Ureter (tissue), 1 donor: ENCODE results near the gene SPINK9. TPM values are rescaled to one million over a fixed set of nuclear protein-coding genes. Genes with fewer than 3 reads are reported as not detected.
"Not testable (repeated sequence)": the region's sequence is repeated elsewhere in the genome, so short reads cannot be mapped to it uniquely, and the experiment has no call there.

Experiments
- DNase-seq: peaks from one replicate; pipeline ENCODE4 v3.0.0-alpha.2; 2020; ENCODE audit warnings: low spot score
- total RNA-seq: library from RNA; stranded (reverse); gene quantifications from one replicate; pipeline ENCODE4 v1.2.4, GENCODE V29; 2023
- donor health status: DM: yes; HTN: yes; CAD: no.

SPINK9 gene, protein sequence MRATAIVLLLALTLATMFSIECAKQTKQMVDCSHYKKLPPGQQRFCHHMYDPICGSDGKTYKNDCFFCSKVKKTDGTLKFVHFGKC
- not detected for total RNA-seq

DNA sequence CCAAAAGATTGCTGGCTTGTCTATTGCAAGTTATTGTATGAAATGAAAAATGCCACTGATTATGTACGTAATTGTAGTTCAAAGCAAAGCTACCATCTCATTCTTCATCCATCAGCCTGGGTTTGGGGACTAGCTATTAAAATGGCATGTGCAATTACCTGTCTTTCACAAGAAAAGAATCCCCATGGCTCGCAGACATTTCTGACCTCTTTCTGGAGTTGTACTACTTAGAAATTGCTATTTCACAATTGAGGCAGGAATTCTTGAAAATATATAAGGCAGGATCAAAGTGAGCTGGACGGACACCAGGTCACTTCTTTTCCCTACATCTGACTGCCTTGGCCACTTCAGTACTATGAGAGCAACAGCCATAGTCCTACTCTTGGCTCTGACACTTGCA, at the start of gene SPINK9:
Gene SPINK9, plus strand, starts transcription at position 301 of the 400 bp plus-strand sequence. Its CDS starts 55 bp downstream, at position 356.
- DNase-seq, result no peak

DNA sequence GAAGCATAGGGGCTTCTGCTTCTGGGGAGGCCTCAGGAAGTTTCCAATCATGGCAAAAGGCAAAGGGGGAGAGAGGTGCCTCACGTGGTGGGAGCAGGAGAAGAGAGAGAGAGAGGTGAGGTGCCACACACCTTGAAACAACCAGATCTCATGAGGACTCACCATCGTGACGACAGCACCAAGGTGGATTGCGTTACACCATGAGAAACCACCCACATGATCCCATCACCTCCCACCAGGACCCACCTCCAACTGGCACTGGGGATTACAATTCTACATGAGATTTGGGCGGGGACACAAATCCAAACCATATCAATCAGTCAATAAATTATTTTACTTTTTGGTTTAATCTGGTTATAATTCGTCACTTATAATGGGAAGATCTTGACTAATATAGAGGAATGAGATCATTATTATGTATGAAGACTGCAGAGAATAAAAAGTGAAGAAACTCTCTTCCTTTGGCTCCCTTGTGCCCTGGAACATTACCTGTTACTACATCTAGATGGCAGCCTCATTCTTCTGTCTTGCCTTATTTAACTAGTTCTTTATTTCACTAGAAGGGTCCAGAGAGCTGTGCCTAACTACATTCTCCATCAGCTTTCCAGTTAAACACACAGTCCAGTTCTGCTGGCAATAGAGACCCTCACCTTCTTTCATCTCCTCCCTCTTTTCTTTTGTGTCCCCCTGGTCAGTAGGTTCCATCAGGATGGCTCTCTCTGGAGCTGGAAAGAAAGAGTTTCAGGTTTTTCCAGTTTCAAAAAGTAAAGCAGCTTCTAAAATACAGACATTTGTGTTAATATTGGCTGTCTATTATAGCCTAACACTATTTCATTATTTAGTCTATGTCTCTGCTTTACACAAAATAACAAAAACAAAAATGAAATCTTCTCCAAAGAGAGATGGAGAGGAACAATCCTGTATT, 44.8 kb upstream of the SPINK9 start:
- no peak for DNase-seq

DNA sequence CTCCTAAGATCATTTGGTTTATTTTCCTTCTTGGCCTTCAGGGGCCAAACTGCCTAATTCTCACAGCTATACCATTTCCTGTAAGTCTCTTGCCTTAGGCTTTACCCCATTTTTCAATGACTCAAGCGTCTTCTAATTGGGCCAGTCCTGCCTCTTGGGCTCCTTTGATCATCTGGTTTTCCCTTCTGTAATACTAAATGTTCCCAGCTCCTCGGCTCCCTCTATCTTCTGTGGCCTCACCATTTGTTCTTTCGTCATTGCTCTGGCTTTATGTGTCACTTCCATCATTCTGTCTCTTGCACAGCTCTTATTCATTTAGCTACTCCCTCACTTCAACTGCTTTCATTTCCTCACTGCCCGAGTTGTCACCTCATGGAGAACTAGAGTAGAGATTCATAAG, 37.6 kb upstream of the SPINK9 start:
- DNase-seq, result no peak

DNA sequence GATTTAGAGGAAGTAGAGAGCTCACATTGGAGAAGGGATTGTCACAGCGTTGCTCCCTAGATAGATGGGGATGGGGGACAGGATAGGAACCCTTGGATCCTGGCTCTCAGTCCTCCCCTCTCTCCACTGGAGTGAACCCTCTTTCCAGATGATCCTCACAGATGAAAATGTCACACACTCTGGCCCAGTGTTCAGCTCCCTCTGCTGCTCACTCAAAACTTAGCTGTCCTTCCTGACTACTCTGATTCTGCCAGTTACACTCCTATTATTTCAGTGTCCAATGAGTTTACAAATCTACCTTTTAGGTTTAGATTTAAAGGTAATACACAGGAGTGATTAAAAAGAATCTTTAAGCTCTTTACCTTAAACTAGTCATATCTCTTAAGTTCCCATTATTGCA, 28.9 kb upstream of the SPINK9 start:
- DNase-seq, result no peak

DNA sequence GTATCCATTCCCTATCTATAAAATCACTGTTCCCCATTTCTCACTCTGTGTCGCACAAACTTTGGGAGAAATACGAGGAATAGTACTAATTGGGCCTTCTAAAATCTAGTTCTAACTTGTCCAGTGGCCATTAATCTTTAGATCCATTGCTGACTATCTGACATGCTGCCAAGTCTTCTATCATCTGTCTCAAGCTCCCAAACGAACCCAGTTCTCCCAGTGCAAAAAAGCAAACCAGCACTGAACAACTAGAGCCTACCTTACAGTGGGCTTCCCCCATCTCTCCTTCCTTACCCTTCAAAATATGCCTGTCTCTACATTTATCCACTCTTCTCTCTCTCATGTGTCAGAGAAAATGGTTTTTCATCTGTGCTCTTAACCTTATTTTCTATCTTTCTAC, 26.3 kb upstream of the SPINK9 start:
- DNase-seq, result no peak

DNA sequence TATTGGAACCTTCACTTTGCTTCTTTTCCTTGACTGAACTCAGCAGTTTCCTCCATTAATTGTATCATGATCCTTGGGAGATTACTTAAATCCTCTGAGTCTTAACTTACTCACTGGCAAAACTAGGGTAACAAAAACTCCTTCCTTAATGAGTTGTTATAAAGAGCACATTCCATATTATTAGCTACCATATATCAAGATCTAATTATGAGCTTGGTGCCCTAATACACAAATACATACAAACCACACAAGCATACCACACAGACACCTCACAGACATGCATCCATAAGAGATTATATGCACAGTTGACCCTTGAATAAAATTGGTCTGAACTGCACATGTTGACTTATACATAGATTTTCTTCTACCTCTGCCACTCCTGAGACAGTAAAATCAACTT, 25.6 kb upstream of the SPINK9 start:
- no peak for DNase-seq

DNA sequence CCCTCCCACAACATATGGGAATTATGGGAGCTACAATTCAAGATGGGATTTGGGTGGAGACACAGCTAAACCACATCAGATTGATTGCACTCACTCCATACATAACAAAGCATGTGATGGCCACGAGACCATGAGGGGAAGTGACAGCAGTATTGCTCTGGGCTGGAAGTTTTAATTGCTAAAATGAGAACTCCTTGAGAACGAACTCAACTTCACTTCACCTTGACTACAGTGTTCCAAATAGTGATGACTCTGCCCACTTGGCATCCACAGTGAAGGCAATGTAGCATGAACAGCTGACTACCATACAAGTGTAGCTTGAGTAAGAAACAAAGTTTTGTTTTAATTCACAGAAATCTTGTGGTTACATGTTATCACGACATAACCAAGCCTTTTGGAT, 23.9 kb upstream of the SPINK9 start:
- no peak for DNase-seq

DNA sequence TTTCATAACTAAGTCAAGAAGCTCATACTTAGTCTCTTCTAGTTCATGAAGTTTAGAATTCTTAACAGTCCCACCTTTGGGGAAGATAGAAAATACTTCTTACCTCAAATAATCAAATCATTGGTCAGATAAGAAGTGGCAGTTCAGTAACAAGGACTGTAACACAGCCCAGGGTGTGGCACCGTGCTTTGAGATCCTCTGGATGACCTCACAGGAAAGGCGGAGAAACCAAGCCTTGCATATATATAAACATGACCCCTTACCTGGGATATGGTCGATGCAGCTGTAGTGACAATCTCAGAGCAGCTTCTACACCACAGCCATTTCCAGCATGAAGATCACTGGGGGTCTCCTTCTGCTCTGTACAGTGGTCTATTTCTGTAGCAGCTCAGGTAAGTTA, 23.2 kb upstream of the SPINK9 start, which contains the start of gene SPINK7:
Gene SPINK7, plus strand, starts transcription at position 271 of the 400 bp plus-strand sequence. Its CDS starts 61 bp downstream, at position 332.
- no peak for DNase-seq

DNA sequence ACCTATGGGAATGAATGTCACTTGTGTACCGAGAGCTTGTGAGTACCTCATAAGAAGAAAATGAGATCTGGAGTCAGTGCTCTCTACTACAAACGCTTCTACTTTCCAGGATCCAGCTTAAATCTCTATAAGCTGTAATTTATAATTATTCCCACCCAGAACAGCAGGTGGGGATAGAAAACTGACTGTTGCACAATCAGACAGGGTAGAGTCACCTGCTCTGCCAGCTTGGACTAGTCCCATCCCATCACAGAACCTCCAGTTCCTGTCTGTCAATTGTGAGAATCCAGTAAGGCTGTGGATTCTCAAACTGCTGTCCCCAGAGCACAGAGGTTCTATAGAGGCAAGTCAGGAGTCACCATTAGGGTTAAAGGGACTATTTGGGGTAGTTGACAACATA, 21.2 kb upstream of the SPINK9 start:
- DNase-seq, result no peak

DNA sequence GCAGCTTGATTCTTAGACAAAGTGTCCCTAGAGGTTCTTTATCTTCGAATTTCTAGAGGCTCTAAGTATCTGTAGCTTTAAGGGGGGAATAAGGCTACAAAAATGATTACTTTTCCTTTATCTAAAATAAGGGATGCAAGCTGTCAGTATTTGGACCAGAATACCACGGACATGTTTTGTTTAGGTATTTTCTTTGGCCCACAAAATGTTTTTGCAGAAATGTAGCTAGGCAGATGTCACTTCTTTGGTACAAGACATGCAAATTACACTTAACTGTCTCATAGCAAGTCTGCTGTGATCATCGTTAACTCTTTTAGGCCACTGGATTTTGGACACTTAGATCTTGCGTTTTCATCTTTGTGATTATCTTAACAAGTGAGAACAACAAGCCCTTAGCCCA, 20.6 kb upstream of the SPINK9 start:
- no peak for DNase-seq

DNA sequence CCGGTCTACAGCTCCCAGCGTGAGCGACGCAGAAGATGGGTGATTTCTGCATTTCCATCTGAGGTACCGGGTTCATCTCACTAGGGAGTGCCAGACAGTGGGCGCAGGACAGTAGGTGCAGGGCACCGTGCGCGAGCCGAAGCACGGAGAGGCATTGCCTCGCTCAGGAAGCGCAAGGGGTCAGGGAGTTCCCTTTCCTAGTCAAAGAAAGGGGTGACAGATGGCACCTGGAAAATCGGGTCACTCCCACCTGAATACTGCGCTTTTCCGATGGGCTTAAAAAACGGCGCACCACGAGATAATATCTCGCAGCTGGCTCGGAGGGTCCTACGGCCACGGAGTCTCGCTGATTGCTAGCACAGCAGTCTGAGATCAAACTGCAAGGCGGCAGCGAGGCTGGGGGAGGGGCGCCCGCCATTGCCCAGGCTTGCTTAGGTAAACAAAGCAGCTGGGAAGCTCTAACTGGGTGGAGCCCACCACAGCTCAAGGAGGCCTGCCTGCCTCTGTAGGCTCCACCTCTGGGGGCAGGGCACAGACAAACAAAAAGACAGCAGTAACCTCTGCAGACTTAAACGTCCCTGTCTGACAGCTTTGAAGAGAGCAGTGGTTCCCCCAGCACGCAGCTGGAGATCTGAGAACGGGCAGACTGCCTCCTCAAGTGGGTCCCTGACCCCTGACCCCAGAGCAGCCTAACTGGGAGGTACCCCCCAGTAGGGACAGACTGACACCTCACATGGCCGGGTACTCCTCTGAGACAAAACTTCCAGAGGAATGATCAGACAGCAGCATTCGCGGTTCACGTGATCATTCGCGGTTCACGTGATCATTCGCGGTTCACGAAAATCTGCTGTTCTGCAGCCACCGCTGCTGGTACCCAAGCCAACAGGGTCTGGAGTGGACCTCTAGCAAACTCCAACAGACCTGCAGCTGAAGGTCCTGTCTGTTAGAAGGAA, 15.1 kb upstream of the SPINK9 start:
- DNase-seq, result not testable (repeated sequence)

DNA sequence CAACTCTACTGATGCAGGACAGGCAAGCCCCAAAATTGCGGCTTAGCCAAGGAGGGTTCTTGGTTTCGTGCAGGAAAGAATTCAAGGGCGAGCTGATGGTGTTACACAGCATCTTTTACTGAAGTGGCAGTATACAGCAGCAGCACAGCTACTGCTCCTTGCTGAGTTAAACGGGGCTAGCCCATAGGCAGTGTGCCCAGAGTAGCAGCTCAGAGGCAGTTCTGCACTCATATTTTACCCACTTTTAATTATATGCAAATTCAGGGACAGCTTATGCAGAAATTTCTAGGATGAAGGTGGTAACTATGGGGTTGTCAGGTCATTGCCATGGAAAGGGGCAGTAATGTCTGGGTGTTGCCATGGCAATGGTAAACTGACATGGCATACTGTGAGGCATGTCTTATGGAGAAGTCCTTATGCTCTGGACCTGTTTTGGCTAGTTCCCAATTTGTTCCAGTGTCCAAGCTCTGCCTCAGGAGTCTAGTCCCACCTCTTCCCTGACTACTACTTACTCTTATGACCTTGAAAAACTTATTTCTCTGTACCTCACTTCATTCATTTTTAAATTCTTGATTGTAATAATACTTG, 2.0 kb upstream of the SPINK9 start:
- DNase-seq, result no peak

DNA sequence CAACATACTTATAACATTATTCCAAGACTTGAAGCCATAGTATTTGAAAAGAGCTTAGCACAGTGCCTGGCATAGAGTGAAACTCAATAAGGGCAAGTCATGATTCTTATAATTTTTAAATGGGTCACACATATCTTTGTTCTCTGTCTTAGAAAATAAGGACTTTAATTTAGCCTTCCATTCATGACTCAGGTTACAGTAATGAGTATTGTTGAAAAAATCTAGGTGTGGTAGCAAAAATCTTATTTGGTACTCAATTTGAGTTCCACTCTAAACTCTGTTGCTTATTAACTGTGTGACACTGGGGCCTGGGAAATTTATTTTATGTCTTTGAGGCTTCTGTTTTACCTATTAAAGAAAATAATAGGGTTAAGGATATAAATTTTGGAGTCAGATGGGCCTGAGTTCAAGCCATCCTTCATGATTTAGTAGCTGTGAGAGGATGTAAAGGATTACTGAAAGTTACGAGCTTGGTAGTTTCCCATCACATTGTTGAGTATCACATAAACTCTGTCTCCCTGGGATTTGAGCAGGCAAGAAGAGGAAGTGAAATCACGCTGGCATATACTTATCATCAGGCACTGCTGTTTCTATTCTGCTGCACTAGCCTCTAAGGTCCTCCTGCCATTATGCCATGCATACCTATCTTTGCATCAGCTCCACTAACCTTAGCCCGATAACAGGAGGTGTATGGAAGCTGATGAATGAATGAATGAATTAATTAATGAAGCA, 1.5 kb downstream of the SPINK9 start:
- DNase-seq, result no peak

DNA sequence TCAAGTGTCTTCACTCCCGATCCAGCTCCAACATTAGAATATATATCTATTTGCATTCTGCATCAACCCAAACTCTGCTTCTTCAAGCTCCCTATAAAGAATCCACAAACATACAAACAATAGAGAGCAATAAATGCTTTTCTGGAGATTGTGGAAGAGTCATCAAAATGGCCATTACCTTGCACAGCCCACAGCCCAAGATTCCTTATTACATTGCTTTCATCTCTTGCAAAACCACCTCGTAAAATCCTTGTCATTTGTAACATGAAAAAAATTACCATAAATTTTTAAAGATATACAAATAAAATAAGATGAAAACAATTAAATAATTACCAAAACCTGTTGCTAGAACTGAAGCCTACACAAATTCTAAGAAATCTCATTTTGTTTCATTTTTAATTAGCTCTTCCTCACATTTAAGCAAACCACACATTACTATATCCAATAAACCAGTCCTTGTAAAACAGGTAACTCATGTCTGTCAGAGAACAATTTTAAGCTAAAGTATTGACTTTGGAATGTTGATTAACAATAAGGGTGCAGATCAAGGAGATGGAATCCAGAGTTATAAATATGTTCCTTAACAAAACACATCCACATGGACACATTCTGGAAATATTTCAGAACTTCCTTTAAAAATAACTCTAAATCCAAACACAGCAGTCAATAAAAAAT, 7.1 kb downstream of the SPINK9 start:
- no peak for DNase-seq

DNA sequence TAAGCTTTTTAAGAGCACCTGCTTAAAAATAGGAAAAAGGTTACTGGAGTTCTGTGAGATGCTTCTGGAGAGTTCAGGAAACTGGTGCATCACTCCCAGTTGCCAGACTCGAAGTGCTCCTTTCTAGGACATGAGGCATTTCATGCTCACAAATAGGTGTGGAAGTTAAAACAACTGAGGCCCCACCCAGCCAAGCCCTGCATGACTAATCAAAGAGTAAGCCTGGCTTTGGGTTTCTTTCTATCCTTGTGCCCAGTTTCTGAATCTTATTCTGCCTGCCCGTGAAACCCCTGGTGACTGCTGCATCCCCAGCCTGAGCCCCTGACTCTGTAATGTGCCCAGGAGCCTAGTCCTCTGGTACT, 7.7 kb downstream of the SPINK9 start:
- DNase-seq, result no peak

DNA sequence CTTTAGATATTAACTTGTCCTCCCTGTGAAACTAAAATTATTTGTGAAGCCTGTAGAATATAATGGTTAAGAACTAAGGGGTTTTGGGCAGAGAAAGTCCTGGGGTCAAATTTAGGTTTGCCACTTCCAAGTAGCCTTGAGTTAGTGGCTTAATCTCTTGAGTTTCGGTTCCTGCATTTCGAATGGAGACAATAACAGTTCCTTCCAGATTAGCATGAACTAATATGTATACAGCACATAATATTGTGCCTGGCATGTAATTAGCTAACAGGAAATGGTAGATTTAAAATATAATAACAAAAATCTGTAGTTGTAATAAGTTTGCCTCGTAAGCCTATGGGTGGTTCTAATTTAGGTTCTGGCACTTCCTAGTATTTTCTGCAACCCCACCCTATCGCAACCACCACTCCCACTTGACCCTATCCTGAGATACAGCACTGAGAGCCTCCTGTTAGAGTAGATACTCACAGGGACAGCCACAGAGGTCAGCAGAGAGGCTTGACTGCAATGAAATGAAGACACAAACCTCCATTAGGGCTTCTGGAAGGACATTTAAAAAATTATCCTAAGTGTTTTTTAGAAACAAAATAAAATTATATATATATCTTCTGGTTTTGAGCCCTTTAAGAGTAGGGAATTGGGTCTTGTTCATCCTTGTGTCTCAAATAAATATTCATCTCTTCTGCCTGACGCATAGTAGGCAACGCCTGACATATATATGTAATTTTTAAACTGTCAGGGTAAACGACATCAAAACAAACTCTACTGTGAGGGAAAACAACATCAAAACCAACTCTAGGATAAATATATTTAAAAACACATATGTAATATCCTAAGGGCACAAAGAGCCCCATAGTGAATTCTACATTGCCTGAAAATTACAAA, 8.5 kb downstream of the SPINK9 start:
- DNase-seq, result no peak

DNA sequence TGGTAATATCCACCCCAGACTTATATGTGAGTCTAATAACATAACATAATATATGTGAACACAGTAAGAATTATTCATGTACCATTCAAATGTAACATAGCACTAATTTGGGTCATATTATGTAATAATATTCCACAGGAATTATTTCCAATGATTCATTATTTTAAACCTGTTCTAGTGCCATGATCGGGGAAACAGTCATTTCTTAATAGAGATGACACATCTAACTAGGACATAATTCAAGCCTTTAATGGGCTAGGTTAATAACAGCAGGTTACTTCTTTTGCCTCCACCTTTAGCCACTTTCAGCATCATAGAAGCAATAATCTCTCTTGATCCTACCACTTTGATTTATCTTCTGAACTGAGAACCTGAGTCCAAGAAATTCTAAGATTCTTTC, 12.3 kb downstream of the SPINK9 start:
- no peak for DNase-seq

DNA sequence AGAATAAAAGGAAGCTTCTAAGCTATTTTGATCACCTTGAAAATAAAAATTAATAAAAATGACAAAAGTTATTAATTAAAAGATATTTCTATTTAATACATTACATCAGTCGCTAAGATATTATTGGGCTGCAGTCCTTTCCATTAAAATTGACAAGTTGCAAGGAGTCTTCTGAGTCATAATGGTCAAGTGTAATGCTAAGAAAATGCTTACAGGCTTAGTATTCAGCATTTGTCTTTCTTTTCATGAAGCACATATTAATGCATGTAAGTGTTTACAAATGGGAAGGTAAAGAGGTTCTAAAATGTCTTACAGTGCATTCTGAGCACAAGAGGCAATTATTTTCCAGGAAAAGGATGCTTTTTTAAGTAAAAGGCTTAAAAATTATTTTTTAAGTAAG, 17.3 kb downstream of the SPINK9 start:
- no peak for DNase-seq

DNA sequence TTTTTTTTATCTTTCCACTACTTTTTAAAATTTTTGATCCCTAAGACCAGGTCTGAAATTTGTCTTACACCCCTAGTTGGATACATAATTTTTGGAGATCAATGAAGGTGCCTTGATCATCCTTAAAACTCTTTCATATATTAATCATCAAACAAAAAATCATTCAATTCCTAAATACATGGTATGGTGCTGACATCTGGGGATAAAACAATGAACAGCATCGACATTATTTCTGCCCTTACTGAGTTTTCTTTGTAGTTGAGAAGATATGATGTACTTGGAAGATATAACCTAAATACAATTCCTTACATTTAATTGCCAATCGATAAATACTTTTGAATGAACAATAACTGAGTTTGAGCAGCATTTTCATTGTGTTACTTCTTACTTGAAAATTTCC, 18.3 kb downstream of the SPINK9 start:
- DNase-seq, result no peak

DNA sequence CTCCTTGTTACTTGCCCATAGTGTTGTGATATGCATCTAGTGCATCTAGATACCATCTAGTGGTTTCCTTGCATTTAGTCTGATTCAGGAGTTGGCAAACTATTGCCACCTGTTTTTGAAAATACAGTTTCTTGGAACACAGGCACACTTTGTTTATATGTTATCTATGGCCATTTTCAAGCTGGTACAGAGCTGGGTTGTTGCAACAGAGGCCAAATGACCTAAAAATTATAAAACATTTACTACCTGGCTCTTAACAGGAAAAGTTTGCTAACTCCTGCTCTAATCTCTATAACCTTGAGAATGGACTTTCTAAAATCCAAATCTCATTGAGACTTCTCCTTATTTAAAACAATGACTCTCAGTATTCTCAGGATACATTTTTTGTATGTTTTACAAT, 29.0 kb downstream of the SPINK9 start:
- no peak for DNase-seq
